Measurements from ENCODE around the gene HAS3. TPM values are rescaled to one million over a fixed set of nuclear protein-coding genes. Genes with fewer than 3 reads are reported as not detected.

Gene HAS3
- total and polyA plus RNA-seq, 2 donors (not counting 3 experiments of a cell fraction or from before 2014, with no cell fraction given): 1.5 to 1.8 TPM

GRCh38 chr16:69150146-69150865 is 44.9 kb downstream of the HAS3 start:
- Histone ChIP-seq H3K27me3 (ENCODE audit: control insufficient read depth in 2 of 2, insufficient read depth in 2 of 2, low read length in 2 of 2) (no peaks in the 10 kb centered on the region), H3K9me1 (replicated peaks; ENCODE audit: control insufficient read depth, extremely low read depth, insufficient read depth, low read length) (no peaks in the 10 kb centered on the region), H3K4me3 (replicated peaks in 1 of 3; ENCODE audit: insufficient read depth in 1 of 3, low read depth in 1 of 3, low read length in 3 of 3) (no peak overlapping the region), H3K4me1 (ENCODE audit: control insufficient read depth, extremely low read depth, insufficient read depth, low read length) (no peaks in the 10 kb centered on the region), H4K20me1 (replicated peaks; ENCODE audit: control insufficient read depth, extremely low read depth, insufficient read depth, low read length) (no peaks in the 10 kb centered on the region), H3K36me3 (ENCODE audit: control insufficient read depth in 2 of 2, extremely low read depth in 1 of 2, insufficient read depth in 2 of 2, low read length in 2 of 2) (peaks cover 13 to 18% of the 10 kb centered on the region in 2 experiments), H3K27ac (ENCODE audit: insufficient read depth, low read depth, low read length) (no peak overlapping the region), H3K4me2 (ENCODE audit: insufficient read depth, low read length) (no peak overlapping the region), H2AFZ (ENCODE audit: low read depth, low read length) (no peak overlapping the region), H3K79me2 (ENCODE audit: control insufficient read depth, insufficient read depth, low read length) (peaks cover 2% of the 10 kb centered on the region), H3K9me3 (replicated peaks; ENCODE audit: control insufficient read depth, insufficient read depth, low read length) (no peaks in the 10 kb centered on the region), H3K9ac (replicated peaks; ENCODE audit: extremely low read depth, insufficient read depth, low read length) (no peak overlapping the region)
- ChIA-PET CTCF (interaction anchor here (0.6 to 6.7 kb wide), 51 partner anchors 10 to 630 kb away, joined by 3 to 119 read pairs (median 5); partner anchors contain the start of genes PDF and SNTB2), POLR2A (interaction anchor here (0.6 to 1.0 kb wide), 3 partner anchors 18 to 135 kb away, joined by 3 to 5 read pairs (median 3); partner anchors contain the start of genes CHTF8 and UTP4)
- intact Hi-C loops (cut with micrococcal nuclease) (loop anchor here (1.0 kb wide), 1 partner anchor 137 kb away; no protein-coding TSS in a partner anchor), dilution Hi-C loops (cut with MboI; ENCODE audit: extremely low pct_ligation_motif_present, low sequenced_read_pairs) (no loop called here)
- FAIRE-seq: peak; percentile 94
- BruUV-seq (replicated peaks): no TSS peak
- no peak for TF ChIP-seq MAX (IDR thresholded peaks at IDR 0.05; ENCODE audit: insufficient read depth, insufficient read length)
- TF ChIP-seq EZH2 (IDR thresholded peaks at IDR 0.05; ENCODE audit: borderline replicate concordance, low read depth, low read length, severe bottlenecking): no peak
- TF ChIP-seq GATA2 (IDR thresholded peaks at IDR 0.05; ENCODE audit: insufficient read depth, insufficient read length, low read depth, low read length): no peak
- TF ChIP-seq CTCF (IDR thresholded peaks at IDR 0.05; ENCODE audit: extremely low read depth in 1 of 2, insufficient read depth in 1 of 2, low read depth in 1 of 2, low read length in 2 of 2): peak; percentile 59 to 63
- TF ChIP-seq POLR2AphosphoS5 (IDR thresholded peaks at IDR 0.05; ENCODE audit: insufficient read depth, low read depth, low read length): no peak
- no peak for TF ChIP-seq POLR2A (IDR thresholded peaks at IDR 0.05; ENCODE audit: low read depth, low read length)
- TF ChIP-seq FOS (IDR thresholded peaks at IDR 0.05; ENCODE audit: borderline replicate concordance, insufficient read depth, low read length): no peak
- DNase-seq (ENCODE audit: low read depth, low spot score): peak; percentile 85
